ENCODE results near the gene TMEM221. TPM values are rescaled to one million over a fixed set of nuclear protein-coding genes. Genes with fewer than 3 reads are reported as not detected.
A peak's percentile ranks its signal among the peaks of the same experiment; 100 is the strongest.

TMEM221 gene
- total and polyA plus RNA-seq, 9 of the 15 experiments (the other 6 are each of a cell fraction or from before 2014, with no cell fraction given): 0.06 to 0.35 TPM; not detected in 7

DNA sequence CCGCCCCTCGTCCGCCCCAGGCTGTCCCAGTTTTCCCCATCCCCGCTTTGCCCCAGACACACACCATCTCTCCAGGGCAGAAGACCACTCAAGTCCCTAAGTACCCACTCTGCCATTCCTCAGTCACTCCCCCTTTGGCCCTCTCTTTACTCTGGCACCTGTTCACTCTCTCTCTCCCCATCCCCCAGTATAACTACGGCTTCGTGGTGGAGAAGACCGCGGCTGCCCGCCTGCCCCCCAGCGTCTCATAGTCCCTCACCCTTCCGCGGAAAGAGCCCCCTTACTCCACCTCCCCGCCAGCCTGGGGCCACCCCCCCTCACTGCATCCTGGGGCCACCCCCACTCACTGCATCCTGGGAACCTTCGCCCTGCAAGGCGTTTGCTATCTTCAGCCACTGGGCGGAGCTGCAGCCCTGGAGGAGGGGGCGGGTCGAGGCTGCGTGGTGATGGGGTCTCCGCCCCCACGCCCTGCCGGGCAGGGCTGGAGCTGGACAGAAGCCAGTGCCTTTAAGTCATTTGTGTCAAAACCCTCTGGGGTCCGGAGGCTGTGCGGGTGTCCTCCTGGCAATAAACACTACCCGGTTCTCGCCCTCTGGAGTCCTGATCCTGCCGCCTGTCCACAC is 23.6 kb downstream of the TMEM221 start (continued):
- TF ChIP-seq ZNF584 (CRISPR knock-in tag; IDR thresholded peaks at IDR 0.05; ENCODE audit: low read depth) (no peak), RAD21 (CRISPR knock-in tag; conservative IDR thresholded peaks at IDR 0.05 in 1 of 2, IDR thresholded peaks at IDR 0.05 in 1 of 2) (peak; percentile 49 to 71), SRF (CRISPR knock-in tag; IDR thresholded peaks at IDR 0.05) (no peak), SMAD1 (IDR thresholded peaks at IDR 0.05; ENCODE audit: low read depth, low read length, partially characterized antibody) (no peak), ZBTB8A (IDR thresholded peaks at IDR 0.05; ENCODE audit: partially characterized antibody) (no peak), ZNF431 (CRISPR knock-in tag; IDR thresholded peaks at IDR 0.05) (no peak), ZNF79 (CRISPR knock-in tag; IDR thresholded peaks at IDR 0.05; ENCODE audit: low read depth) (no peak), ZNF41 (CRISPR knock-in tag; conservative IDR thresholded peaks at IDR 0.05) (no peak), STAT6 (CRISPR knock-in tag; IDR thresholded peaks at IDR 0.05) (no peak), ZNF609 (CRISPR knock-in tag; IDR thresholded peaks at IDR 0.05; ENCODE audit: borderline replicate concordance) (no peak), ZFX (CRISPR knock-in tag; IDR thresholded peaks at IDR 0.05) (no peak), HDAC6 (IDR thresholded peaks at IDR 0.05; ENCODE audit: low read depth, low read length) (no peak), NRF1 (conservative IDR thresholded peaks at IDR 0.05 in 1 of 2, IDR thresholded peaks at IDR 0.05 in 1 of 2) (peak; percentile 50 to 65), SMARCA5 (IDR thresholded peaks at IDR 0.05) (no peak), ZNF140 (CRISPR knock-in tag; IDR thresholded peaks at IDR 0.05) (no peak), BCL6 (CRISPR knock-in tag; IDR thresholded peaks at IDR 0.05) (no peak)
- TF ChIP-seq, protein P1, sequence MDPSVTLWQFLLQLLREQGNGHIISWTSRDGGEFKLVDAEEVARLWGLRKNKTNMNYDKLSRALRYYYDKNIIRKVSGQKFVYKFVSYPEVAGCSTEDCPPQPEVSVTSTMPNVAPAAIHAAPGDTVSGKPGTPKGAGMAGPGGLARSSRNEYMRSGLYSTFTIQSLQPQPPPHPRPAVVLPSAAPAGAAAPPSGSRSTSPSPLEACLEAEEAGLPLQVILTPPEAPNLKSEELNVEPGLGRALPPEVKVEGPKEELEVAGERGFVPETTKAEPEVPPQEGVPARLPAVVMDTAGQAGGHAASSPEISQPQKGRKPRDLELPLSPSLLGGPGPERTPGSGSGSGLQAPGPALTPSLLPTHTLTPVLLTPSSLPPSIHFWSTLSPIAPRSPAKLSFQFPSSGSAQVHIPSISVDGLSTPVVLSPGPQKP (CRISPR knock-in tag; IDR thresholded peaks at IDR 0.05): no peak
- TF ChIP-seq, protein P2, sequence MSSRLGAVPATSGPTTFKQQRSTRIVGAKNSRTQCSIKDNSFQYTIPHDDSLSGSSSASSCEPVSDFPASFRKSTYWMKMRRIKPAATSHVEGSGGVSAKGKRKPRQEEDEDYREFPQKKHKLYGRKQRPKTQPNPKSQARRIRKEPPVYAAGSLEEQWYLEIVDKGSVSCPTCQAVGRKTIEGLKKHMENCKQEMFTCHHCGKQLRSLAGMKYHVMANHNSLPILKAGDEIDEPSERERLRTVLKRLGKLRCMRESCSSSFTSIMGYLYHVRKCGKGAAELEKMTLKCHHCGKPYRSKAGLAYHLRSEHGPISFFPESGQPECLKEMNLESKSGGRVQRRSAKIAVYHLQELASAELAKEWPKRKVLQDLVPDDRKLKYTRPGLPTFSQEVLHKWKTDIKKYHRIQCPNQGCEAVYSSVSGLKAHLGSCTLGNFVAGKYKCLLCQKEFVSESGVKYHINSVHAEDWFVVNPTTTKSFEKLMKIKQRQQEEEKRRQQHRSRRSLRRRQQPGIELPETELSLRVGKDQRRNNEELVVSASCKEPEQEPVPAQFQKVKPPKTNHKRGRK (tag; IDR thresholded peaks at IDR 0.05): no peak

Measured in K562 (cell line).